ENCODE results near the gene THBS3. TPM values are rescaled to one million over a fixed set of nuclear protein-coding genes. Genes with fewer than 3 reads are reported as not detected.
"Not testable (repeated sequence)": the region's sequence is repeated elsewhere in the genome, so short reads cannot be mapped to it uniquely, and the experiment has no call there.

Gene THBS3
- total RNA-seq, 1 donor from 2014 or later, result 118 TPM

GRCh38 chr1:155228096-155228427 lies 20.4 kb upstream of the THBS3 start:
- peaks cover 66% of the 10 kb centered on the region for H3K4me1 Mint-ChIP-seq (ENCODE audit: low read depth)
- H3K36me3 Mint-ChIP-seq (ENCODE audit: low read depth), result no peaks in the 10 kb centered on the region
- H3K27me3 Mint-ChIP-seq (ENCODE audit: low read depth), result no peaks in the 10 kb centered on the region
- TF ChIP-seq CTCF (IDR thresholded peaks at IDR 0.05), result no peak
- no peak for DNase-seq (ENCODE audit: low spot score)
- H3K9me3 Mint-ChIP-seq (ENCODE audit: low read depth), result no peaks in the 10 kb centered on the region
- H3K4me3 Mint-ChIP-seq (ENCODE audit: unreplicated experiment), result peak overlapping the region; percentile 87
- H3K27ac Mint-ChIP-seq (ENCODE audit: unreplicated experiment), result peak overlapping the region; percentile 98

GRCh38 chr1:155227261-155228095 lies 19.8 kb upstream of the THBS3 start:
- Mint-ChIP-seq H3K9me3 (ENCODE audit: low read depth) (no peaks in the 10 kb centered on the region), H3K36me3 (ENCODE audit: low read depth) (no peaks in the 10 kb centered on the region), H3K27me3 (ENCODE audit: low read depth) (no peaks in the 10 kb centered on the region), H3K27ac (ENCODE audit: unreplicated experiment) (peak overlapping the region; percentile 98), H3K4me3 (ENCODE audit: unreplicated experiment) (peak overlapping the region; percentile 87), H3K4me1 (ENCODE audit: low read depth) (peaks cover 60% of the 10 kb centered on the region)
- DNase-seq (ENCODE audit: low spot score), result peak; percentile 99
- TF ChIP-seq CTCF (IDR thresholded peaks at IDR 0.05), result no peak

GRCh38 chr1:155226910-155227260 lies 19.2 kb upstream of the THBS3 start:
- Mint-ChIP-seq H3K4me3 (ENCODE audit: unreplicated experiment) (peak overlapping the region; percentile 87), H3K27me3 (ENCODE audit: low read depth) (no peaks in the 10 kb centered on the region), H3K4me1 (ENCODE audit: low read depth) (peaks cover 54% of the 10 kb centered on the region), H3K27ac (ENCODE audit: unreplicated experiment) (peak overlapping the region; percentile 98), H3K36me3 (ENCODE audit: low read depth) (no peaks in the 10 kb centered on the region), H3K9me3 (ENCODE audit: low read depth) (no peaks in the 10 kb centered on the region)
- no peak for DNase-seq (ENCODE audit: low spot score)
- TF ChIP-seq CTCF (IDR thresholded peaks at IDR 0.05), result peak; percentile 70

- H3K4me3 Mint-ChIP-seq (ENCODE audit: unreplicated experiment), result peak overlapping the region; percentile 87
- TF ChIP-seq CTCF (IDR thresholded peaks at IDR 0.05), result peak; percentile 83
- DNase-seq (ENCODE audit: low spot score), result no peak
- H3K27ac Mint-ChIP-seq (ENCODE audit: unreplicated experiment), result peak overlapping the region; percentile 98
- no peaks in the 10 kb centered on the region for H3K9me3 Mint-ChIP-seq (ENCODE audit: low read depth)
- no peaks in the 10 kb centered on the region for H3K36me3 Mint-ChIP-seq (ENCODE audit: low read depth)
- no peaks in the 10 kb centered on the region for H3K27me3 Mint-ChIP-seq (ENCODE audit: low read depth)
- H3K4me1 Mint-ChIP-seq (ENCODE audit: low read depth), result peaks cover 48% of the 10 kb centered on the region
Observed at GRCh38 chr1:155226188-155226909, 18.7 kb upstream of the THBS3 start.

GRCh38 chr1:155225404-155225759 lies 17.7 kb upstream of the THBS3 start:
- H3K27me3 Mint-ChIP-seq (ENCODE audit: low read depth); H3K9me3 Mint-ChIP-seq (ENCODE audit: low read depth); DNase-seq (ENCODE audit: low spot score); H3K36me3 Mint-ChIP-seq (ENCODE audit: low read depth): not testable (repeated sequence)
- H3K27ac Mint-ChIP-seq (ENCODE audit: unreplicated experiment), result peak overlapping the region; percentile 98
- peaks cover 39% of the 10 kb centered on the region for H3K4me1 Mint-ChIP-seq (ENCODE audit: low read depth)
- peak overlapping the region; percentile 35 for H3K4me3 Mint-ChIP-seq (ENCODE audit: unreplicated experiment)
